AG09309 (cell line): Measurements from ENCODE around the gene HBM.
"Not testable (repeated sequence)": the region's sequence is repeated elsewhere in the genome, so short reads cannot be mapped to it uniquely, and the experiment has no call there.

Experiments used
- DNase-seq: peaks from one replicate; pipeline ENCODE4 v3.0.0-alpha.2; 2010; ENCODE audit warnings: low read depth
- H3K4me3 ChIP-seq: 2 replicates; pipeline ENCODE4 v1.5.1; 2011; ENCODE audit warnings: mild to moderate bottlenecking, low read depth, low read length, moderate library complexity; ENCODE audit not compliant: control insufficient read depth
- CTCF ChIP-seq: IDR thresholded peaks from 2 replicates; pipeline ENCODE4 v1.5.1; 2011; ENCODE audit warnings: mild to moderate bottlenecking, low read depth, low read length, inconsistent platforms; ENCODE audit not compliant: insufficient read depth, control insufficient read depth; ENCODE audit errors: missing control alignments

HBM gene

DNA sequence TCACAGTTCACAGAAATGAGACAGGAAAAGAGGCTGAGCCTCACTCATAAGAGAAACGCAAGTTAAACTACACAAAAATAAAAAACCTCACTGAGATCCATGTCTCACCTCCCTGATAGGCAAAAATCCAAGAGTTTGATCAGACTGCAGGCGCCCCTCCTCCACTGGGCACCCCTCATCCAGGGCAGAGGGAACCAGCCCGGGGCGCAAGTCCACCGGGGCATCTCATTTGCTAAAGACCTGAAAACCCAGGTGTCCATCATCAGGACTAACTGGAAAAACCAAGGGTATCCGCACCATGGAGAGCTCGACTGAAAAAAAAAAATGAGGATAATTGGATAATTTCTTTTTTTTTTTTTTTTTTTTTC lies 10.8 kb upstream of the HBM start:
- DNase-seq: no peak
- H3K4me3 ChIP-seq: no peak overlapping the region

GRCh38 chr16:159136-159849 lies 6.5 kb upstream of the HBM start:
- TF ChIP-seq CTCF: no peak
- H3K4me3 ChIP-seq: no peak overlapping the region
- no peak for DNase-seq

More for the DNA sequence above, 10.8 kb upstream of the HBM start:
- TF ChIP-seq CTCF: no peak

DNA sequence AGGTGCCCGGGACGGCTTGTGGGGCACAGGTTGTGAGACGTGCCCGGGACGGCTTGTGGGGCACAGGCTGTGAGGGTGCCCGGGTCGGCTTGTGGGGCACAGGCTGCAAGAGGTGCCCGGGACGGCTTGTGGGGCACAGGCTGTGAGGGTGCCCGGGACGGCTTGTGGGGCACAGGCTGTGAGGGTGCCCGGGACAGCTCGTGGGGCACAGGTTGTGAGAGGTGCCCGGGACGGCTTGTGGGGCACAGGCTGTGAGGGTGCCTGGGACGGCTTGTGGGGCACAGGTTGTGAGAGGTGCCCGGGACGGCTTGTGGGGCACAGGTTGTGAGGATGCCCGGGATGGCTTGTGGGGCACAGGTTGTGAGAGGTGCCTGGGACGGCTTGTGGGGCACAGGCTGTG lies 5.5 kb upstream of the HBM start:
- not testable (repeated sequence) for H3K4me3 ChIP-seq, DNase-seq

GRCh38 chr16:160691-161190 lies 5.0 kb upstream of the HBM start:
- no peak for TF ChIP-seq CTCF
- no peak overlapping the region for H3K4me3 ChIP-seq
- no peak for DNase-seq

DNA sequence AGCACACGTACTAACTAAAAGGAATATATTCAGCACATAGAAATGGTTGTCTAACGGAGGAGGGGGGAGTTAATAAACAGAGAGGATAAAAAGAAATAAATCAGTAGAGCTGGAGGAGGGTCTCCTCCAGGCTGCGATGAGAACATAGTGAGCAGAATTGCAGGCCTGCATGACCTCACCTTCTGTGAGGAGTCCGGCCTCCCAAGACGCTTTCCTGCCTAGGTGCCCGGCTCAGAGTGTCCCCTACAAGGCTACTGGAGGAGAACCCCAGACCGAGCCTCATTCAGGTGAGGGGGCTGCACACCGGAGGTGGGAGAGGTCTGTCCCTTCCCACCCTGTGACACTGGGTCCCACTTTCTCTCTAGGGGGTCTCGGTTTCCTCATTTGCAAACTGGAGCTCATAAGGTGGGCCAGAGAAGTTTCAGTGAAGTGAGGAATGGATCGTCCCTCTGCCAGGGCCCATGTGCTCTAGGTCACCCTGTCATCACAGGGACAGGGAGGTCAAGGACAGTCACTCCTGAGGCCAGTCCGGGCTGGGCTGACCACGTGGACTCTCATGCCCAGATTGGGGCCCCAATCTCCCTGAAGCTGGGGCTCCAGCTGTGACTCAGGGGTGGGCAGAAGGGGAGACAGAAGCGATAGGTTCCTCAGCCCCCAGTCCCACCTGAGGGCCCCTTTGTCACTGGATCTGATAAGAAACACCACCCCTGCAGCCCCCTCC lies 3.3 kb upstream of the HBM start:
- no peak overlapping the region for H3K4me3 ChIP-seq
- TF ChIP-seq CTCF: no peak
- no peak for DNase-seq

DNA sequence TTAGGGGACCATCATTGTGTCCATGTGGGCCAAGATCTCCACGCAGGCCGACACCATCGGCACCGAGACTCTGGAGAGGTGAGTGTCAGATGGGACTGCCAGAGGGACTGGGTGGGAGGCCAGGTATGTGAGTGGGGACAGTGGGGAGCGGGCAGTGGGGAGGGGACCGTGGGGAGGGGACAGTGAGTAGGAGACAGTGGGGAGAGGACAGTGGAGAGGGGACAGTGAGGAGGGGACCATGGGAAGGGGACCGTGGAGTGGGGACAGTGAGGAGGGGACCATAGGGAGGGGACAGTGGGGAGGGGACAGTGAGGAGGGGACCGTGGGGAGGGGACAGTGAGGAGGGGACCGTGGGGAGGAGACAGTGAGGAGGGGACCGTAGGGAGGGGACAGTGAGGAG lies 2.6 kb upstream of the HBM start:
- H3K4me3 ChIP-seq: not testable (repeated sequence)

DNA sequence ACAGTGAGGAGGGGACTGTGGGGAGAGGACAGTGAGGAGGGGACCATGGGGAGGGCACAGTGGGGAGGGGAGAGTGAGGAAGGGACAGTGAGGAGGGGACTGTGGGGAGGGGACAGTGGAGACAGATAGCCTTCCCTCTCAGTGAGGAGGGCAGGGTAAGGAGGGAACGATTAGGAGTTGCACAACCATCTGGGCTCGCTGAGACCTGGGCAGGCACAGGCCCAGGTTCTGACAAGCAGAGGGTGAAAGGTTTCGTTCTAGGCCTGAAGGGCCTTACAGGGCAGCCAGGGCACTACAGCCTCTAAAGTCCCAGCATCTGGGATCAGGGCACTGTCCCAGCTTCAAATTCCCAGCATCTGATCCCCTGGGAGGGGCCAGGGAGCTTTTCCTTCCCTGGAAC lies 2.1 kb upstream of the HBM start:
- H3K4me3 ChIP-seq, DNase-seq: not testable (repeated sequence)

More for the DNA sequence above, 2.6 kb upstream of the HBM start:
- DNase-seq: not testable (repeated sequence)

GRCh38 chr16:164134-164823 lies 1.5 kb upstream of the HBM start:
- not testable (repeated sequence) for DNase-seq, H3K4me3 ChIP-seq
